NCI-H510A treated with DMSO at 0.1 percent for 48 hours (cell line): Measurements from ENCODE around the gene SF1.

Experiments used
- DNase-seq: peaks from one replicate; lab custom pipeline; 2025; lab: John Stamatoyannopoulos, UW

Gene SF1

GRCh38 chr11:64760759-64761420 is 17.5 kb downstream of the SF1 start:
- no peak for DNase-seq

- no peak for DNase-seq
Measured at GRCh38 chr11:64759722-64760719, 18.3 kb downstream of the SF1 start, which contains the start of gene PYGM. Gene PYGM (minus strand): TSS chr11:64759974. CDS start chr11:64759898, 76 bp downstream.

- no peak for DNase-seq
Measured at GRCh38 chr11:64759131-64759721, 19.1 kb downstream of the SF1 start.

- DNase-seq, result no peak
Measured at GRCh38 chr11:64758330-64759079, 19.8 kb downstream of the SF1 start.

- no peak for DNase-seq
Measured at GRCh38 chr11:64757549-64758329, 20.6 kb downstream of the SF1 start.

- no peak for DNase-seq
Measured at GRCh38 chr11:64755681-64756361, 22.5 kb downstream of the SF1 start.

- DNase-seq, result no peak
Measured at GRCh38 chr11:64754919-64755662, 23.3 kb downstream of the SF1 start.

- no peak for DNase-seq
Measured at GRCh38 chr11:64754124-64754918, 24.0 kb downstream of the SF1 start.

- no peak for DNase-seq
Measured at GRCh38 chr11:64753380-64754123, 24.8 kb downstream of the SF1 start.

- no peak for DNase-seq
Measured at GRCh38 chr11:64753019-64753379, 25.3 kb downstream of the SF1 start.

GRCh38 chr11:64752175-64752970 is 26.0 kb downstream of the SF1 start:
- no peak for DNase-seq

GRCh38 chr11:64751580-64751979 is 26.8 kb downstream of the SF1 start:
- DNase-seq, result no peak

GRCh38 chr11:64751136-64751535 is 27.2 kb downstream of the SF1 start:
- no peak for DNase-seq

GRCh38 chr11:64750361-64751054 is 27.8 kb downstream of the SF1 start:
- no peak for DNase-seq

- DNase-seq, result no peak
Measured at GRCh38 chr11:64747961-64748665, 30.2 kb downstream of the SF1 start.

- no peak for DNase-seq
Measured at GRCh38 chr11:64746486-64746885, 31.9 kb downstream of the SF1 start.
